Gastroesophageal sphincter (tissue), 4 donors: ENCODE results near the gene TARBP1. TPM values are rescaled to one million over a fixed set of nuclear protein-coding genes. Genes with fewer than 3 reads are reported as not detected.

Experiments
- ATAC-seq: fragments of 150-250 bp; one replicate; pipeline ENCODE4 v1.9.1; 2016; ENCODE audit warnings: mild to moderate bottlenecking, moderate library complexity
- H3K27ac ChIP-seq, 4 donors: fragments of 200-600 bp; sonication (generic) in 3 of 4; 1 replicate in 3 of 4; 2 replicates in 1 of 4; pipeline ENCODE4 v1.5.1; 2016 to 2019
- H3K27me3 ChIP-seq: fragments of 200-600 bp; sonication (generic); one replicate; pipeline ENCODE4 v1.5.1; 2019
- H3K36me3 ChIP-seq, 2 donors: fragments of 200-600 bp; sonication (generic); one replicate each; pipeline ENCODE4 v1.5.1; 2019; ENCODE audit warnings: control low read depth in 1 of 2
- H3K4me1 ChIP-seq, 3 donors: fragments of 200-600 bp; sonication (generic); 1 replicate in 2 of 3; 2 replicates in 1 of 3; pipeline ENCODE4 v1.5.1; 2016 to 2019; ENCODE audit warnings: control low read depth in 2 of 3
- H3K4me3 ChIP-seq, 2 donors: fragments of 200-600 bp; sonication (generic); one replicate each; pipeline ENCODE4 v1.5.1; 2019; ENCODE audit warnings: mild to moderate bottlenecking in 1 of 2, moderate library complexity in 1 of 2
- H3K9me3 ChIP-seq, 3 donors: fragments of 200-600 bp; sonication (generic); one replicate each; pipeline ENCODE4 v1.5.1; 2017 to 2019; ENCODE audit warnings: control low read depth in 2 of 3
- CTCF ChIP-seq, 4 experiments: fragments of 200-600 bp in 2 of 4; fragments of 450-650 bp in 2 of 4; sonication (generic) in 1 of 4; IDR thresholded peaks; one replicate each; pipeline ENCODE4 v1.5.1; 2017 to 2019; ENCODE audit warnings: antibody characterized with exemption in 4 of 4, mild to moderate bottlenecking in 2 of 4, moderate library complexity in 2 of 4
- EP300 ChIP-seq: sonication (generic); formaldehyde crosslinking; IDR thresholded peaks from one replicate; pipeline ENCODE4 v1.6.1; 2017; ENCODE audit warnings: antibody characterized with exemption, mild to moderate bottlenecking
- POLR2A ChIP-seq, 2 donors: fragments of 450-650 bp; IDR thresholded peaks; one replicate each; pipeline ENCODE4 v1.6.1; 2017; ENCODE audit warnings: antibody characterized with exemption in 2 of 2, mild to moderate bottlenecking in 2 of 2, moderate library complexity in 1 of 2
- POLR2AphosphoS5 ChIP-seq: sonication (generic); formaldehyde crosslinking; IDR thresholded peaks from one replicate; pipeline ENCODE4 v1.6.1; 2017; ENCODE audit warnings: antibody characterized with exemption
- WGBS, 2 donors: methylation state at CpG; one replicate each; pipeline ENCODE4 v1.1.5; 2018; ENCODE audit warnings: low coverage in 1 of 2; 5-methylcytosine and 5-hydroxymethylcytosine counted together
- total RNA-seq, 4 donors: library from RNA; depleted of rRNA; stranded (reverse); fragments of >200 nt; gene quantifications; one replicate each; pipeline ENCODE4 v1.1.0, GENCODE V29; 2016

Gene TARBP1
- total RNA-seq, 4 donors from 2014 or later: 6.7 to 9.6 (median 8.7) TPM

- 33 to 54% methylated on average over 2 of the region's 2 CpGs for whole genome bisulfite sequencing, 2 donors
- H3K27me3 ChIP-seq: peaks cover 7% of the 10 kb centered on the region
- no peaks in the 10 kb centered on the region for H3K9me3 ChIP-seq
- TF ChIP-seq CTCF (IDR thresholded peaks at IDR 0.05) (no peak), EP300 (no peak), POLR2A (IDR thresholded peaks at IDR 0.05) (no peak), POLR2AphosphoS5 (no peak)
- H3K36me3 ChIP-seq: peaks cover 0 to 12% of the 10 kb centered on the region in 2 donors
- H3K27ac ChIP-seq: no peak overlapping the region
- ATAC-seq: no peak
- no peak overlapping the region for H3K4me3 ChIP-seq
- peaks cover 0 to 36% (median 10%) of the 10 kb centered on the region in 3 donors for H3K4me1 ChIP-seq
These were observed 107.6 kb downstream of the TARBP1 start for GRCh38 chr1:234371414-234371813.

- Histone ChIP-seq H3K9me3 (no peaks in the 10 kb centered on the region), H3K27me3 (peaks cover 7% of the 10 kb centered on the region), H3K36me3 (no peaks in the 10 kb centered on the region), H3K27ac (no peak overlapping the region), H3K4me1 (peaks cover 0 to 20% (median 7%) of the 10 kb centered on the region in 3 donors), H3K4me3 (no peak overlapping the region)
- no peak for ATAC-seq
- TF ChIP-seq POLR2AphosphoS5 (no peak), EP300 (no peak), POLR2A (IDR thresholded peaks at IDR 0.05) (no peak), CTCF (IDR thresholded peaks at IDR 0.05) (no peak)
- WGBS, 2 donors: 70 to 80% methylated on average over 1 of the region's 1 CpG
These were observed 109.2 kb downstream of the TARBP1 start for GRCh38 chr1:234369784-234370183.

GRCh38 chr1:234369033-234369430 lies 109.9 kb downstream of the TARBP1 start:
- H3K4me1 ChIP-seq: peaks cover 0 to 13% (median 0%) of the 10 kb centered on the region in 3 donors
- WGBS, 2 donors: 73 to 79% methylated on average over 3 of the region's 3 CpGs
- H3K27ac ChIP-seq: no peak overlapping the region
- ATAC-seq: no peak
- H3K4me3 ChIP-seq: no peak overlapping the region
- peaks cover 7% of the 10 kb centered on the region for H3K27me3 ChIP-seq
- no peaks in the 10 kb centered on the region for H3K36me3 ChIP-seq
- TF ChIP-seq EP300: no peak
- no peak for TF ChIP-seq POLR2A (IDR thresholded peaks at IDR 0.05)
- no peak for TF ChIP-seq CTCF (IDR thresholded peaks at IDR 0.05)
- TF ChIP-seq POLR2AphosphoS5: no peak
- H3K9me3 ChIP-seq: no peaks in the 10 kb centered on the region

GRCh38 chr1:234368320-234369032 lies 110.5 kb downstream of the TARBP1 start:
- H3K4me3 ChIP-seq: no peak overlapping the region
- H3K27me3 ChIP-seq: peaks cover 7% of the 10 kb centered on the region
- peaks cover 0 to 10% (median 0%) of the 10 kb centered on the region in 3 donors for H3K4me1 ChIP-seq
- no peaks in the 10 kb centered on the region for H3K9me3 ChIP-seq
- TF ChIP-seq POLR2A (IDR thresholded peaks at IDR 0.05) (no peak), EP300 (no peak), CTCF (IDR thresholded peaks at IDR 0.05) (no peak), POLR2AphosphoS5 (no peak)
- no peak overlapping the region for H3K27ac ChIP-seq
- no peaks in the 10 kb centered on the region for H3K36me3 ChIP-seq
- ATAC-seq: no peak
- WGBS, 2 donors: 63 to 75% methylated on average over 12 of the region's 12 CpGs

GRCh38 chr1:234362558-234362957 lies 116.4 kb downstream of the TARBP1 start:
- no peak for ATAC-seq
- 24 to 53% methylated on average over 2 of the region's 2 CpGs for WGBS, 2 donors
- Histone ChIP-seq H3K4me3 (no peak overlapping the region), H3K27me3 (peaks cover 2% of the 10 kb centered on the region), H3K27ac (no peak overlapping the region), H3K4me1 (no peaks in the 10 kb centered on the region), H3K36me3 (no peaks in the 10 kb centered on the region), H3K9me3 (no peaks in the 10 kb centered on the region)
- no peak for TF ChIP-seq EP300
- TF ChIP-seq POLR2AphosphoS5: no peak
- no peak for TF ChIP-seq CTCF (IDR thresholded peaks at IDR 0.05)
- no peak for TF ChIP-seq POLR2A (IDR thresholded peaks at IDR 0.05)
